GM20431 (cell line): Measurements from ENCODE around the gene PRKCA.

Experiments
- in situ Hi-C: fragments of 300-500 bp; cut with MseI, MboI; formaldehyde crosslinking; loops from one replicate; pipeline ENCODE4 v1.15.0; 2020; ENCODE audit warnings: low sequenced_read_pairs; ENCODE audit not compliant: unreplicated experiment

The PRKCA gene

DNA sequence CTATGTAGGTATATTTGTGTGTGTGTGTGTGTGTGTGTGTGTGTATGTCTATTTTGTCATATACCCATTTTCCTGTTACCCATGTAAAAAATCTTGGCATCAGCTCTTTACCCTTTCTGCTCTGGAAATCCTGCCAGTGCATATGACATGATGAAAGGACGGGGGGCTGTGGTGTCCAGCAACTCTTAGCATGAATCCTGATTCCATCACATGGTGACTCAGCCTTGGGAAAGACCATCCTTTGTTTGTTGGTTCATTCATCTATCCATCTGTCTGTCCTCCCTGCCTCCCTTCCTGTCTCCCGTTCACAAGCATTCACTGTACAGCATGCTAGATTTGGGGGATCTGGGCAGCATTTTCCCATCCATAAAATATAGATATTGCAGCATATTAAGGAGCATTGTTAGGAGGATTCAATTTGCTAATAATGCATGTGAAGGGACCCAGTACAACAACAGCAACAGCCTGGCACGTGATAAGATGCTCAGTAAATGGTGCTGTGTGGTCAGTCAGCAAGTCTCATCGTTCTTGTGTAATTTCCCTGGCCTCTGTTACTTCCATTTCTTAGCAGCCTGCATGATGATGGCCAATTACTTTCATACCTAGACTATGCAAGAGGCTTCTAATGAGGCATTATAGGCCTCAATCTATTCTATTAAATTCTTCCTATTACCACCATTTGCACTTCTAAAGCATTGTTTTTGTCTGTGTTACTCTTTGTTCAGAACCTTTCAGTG lies 191.0 kb downstream of the PRKCA start:
- in situ Hi-C loops: no loop called here

DNA sequence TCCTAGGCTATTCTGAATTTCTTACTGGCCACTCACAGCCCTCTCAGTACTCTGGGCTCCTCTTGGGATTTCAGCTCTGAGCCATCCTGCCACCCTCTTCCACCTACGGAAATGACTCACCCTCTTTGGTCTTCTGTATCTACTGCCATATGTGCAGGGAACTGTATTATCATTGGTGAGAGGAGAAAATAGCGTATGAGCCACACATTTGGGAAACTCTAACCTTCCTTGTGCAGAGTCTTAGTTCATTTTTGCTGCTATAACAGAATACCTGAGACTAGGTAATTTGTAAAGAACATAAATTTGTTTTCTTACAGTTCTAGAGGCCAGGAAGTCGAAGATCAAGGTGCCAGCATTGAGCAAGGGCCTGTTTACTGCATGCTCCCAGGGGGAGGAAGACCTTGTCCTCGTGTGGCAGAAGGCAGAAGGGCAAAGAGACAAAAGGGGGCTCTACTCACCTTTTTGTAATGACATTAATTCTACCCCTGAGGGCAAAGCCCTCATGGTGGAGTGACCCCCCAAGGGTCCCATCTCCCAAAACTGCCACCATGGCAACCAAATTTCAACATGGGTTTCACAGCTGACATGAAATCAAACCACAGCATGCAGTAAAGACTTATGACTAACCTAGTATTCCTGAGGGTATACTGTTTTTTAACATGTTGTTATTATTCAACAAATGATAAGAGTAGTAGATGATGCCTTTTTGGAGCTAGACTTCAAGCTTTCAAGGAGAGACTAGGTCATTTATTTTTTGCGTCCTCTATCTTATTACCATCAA lies 191.8 kb downstream of the PRKCA start:
- in situ Hi-C loops: no loop called here

DNA sequence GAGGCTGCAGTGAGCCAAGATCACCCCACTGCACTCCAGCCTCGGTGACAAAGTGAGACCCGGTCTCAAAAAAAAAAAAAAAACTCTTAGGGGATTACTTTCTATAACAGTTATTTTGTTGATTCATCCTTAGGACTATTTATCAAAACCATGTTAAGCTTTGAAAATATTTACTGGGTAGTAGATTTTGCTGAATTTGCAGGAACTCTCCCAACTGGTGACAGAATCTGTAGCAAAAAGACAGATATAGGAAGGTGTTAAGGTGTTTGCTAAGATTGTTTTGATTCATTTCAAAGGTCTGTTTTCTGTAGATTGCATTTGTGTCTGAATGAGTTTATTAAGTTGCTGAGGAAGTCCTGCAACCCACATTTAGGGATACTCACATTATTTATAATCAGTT lies 192.6 kb downstream of the PRKCA start:
- in situ Hi-C loops: no loop called here

DNA sequence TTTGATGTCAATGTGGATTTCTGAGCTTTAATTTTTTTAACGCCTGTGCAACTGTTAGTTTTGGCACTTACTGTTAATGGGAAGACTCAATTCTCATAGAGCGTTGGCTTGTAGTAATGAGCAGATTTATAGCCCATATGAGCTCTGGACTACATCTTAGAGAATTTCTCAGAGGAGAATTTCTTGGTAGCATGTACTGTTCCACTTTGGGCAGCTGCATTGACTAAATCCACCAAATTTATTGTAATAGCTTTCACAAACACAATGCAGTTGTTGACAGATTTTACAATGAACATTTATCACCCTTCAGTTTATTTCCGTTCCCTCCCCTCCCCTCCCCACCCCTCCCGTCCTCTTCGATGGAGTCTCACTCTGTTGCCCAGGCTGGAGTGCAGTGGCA lies 193.9 kb downstream of the PRKCA start:
- in situ Hi-C loops: no loop called here

DNA sequence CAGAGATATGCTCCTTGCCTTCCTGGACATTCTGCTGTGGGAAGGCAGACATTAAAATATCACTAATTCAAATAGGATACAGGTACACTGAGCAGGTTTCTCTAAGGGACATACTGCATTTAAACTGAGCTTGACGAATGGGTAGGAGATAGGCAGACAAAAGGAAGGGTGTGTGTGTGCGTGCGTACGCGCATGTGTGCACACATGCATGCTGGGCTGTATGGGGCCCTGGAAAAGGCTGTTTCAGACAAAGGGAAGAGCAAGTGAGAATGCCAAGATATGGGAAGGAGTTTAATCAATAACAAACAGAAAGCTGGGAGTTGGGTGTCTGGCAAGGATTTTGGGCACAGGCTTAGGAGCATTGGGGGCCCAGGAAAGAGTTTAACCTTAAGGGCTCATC lies 196.2 kb downstream of the PRKCA start:
- in situ Hi-C loops: no loop called here

DNA sequence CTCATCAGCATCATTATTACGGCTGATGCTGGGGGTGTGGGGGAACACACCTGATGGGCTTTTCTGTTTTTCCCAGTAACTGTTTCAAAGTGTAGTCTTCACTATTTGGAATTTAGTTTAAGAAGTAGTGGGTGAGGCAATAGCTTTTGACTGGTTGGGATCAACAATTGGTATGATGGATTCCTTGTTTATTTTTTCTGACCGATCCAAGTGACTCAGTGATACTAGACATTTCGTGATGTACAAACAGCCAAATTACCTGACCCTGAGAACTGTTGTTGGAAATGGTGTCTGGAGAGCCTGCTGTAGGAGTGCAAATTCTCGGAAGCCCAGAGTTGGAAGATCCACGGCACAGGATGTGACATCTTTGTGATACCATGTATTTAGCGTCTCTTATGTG lies 204.2 kb downstream of the PRKCA start:
- in situ Hi-C loops: no loop called here

DNA sequence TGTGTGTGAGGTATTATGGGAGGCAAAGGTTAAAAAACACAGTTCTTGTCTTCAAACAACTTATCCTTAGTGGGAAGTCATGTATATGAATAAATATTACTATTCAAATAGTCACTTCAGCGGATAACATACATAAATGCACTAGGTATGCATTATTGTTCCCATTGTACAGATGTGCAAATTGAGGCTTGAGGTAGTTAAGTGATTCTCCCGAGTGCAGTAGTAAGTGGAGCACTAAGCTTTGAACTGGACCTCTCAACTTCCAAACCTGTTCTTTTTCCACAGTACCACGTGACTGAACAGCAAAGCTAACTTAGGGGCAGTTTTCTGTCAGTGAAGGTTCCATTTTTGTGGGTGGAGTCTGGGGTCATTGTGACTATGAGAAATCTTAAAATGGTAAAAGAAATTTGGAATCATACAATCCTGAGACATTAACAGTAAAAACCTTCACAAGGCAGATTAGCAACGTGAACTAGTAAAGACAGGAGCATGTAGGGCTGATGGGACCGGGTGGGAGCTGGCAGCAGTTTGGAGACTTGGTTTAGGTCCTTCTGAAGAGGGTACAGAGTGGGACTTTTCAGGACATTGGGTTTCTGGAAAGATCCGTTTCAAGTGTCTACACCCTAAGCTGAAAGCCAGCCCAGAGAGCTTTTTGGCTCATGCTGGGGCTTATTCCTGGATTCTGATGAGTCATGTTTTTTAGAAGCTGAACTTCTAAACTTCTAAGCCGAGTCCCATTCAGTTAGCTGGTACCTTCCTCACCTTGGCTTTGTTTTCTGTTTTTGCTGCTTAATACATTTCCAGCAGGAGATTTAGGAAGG lies 204.9 kb downstream of the PRKCA start:
- in situ Hi-C loops: no loop called here

DNA sequence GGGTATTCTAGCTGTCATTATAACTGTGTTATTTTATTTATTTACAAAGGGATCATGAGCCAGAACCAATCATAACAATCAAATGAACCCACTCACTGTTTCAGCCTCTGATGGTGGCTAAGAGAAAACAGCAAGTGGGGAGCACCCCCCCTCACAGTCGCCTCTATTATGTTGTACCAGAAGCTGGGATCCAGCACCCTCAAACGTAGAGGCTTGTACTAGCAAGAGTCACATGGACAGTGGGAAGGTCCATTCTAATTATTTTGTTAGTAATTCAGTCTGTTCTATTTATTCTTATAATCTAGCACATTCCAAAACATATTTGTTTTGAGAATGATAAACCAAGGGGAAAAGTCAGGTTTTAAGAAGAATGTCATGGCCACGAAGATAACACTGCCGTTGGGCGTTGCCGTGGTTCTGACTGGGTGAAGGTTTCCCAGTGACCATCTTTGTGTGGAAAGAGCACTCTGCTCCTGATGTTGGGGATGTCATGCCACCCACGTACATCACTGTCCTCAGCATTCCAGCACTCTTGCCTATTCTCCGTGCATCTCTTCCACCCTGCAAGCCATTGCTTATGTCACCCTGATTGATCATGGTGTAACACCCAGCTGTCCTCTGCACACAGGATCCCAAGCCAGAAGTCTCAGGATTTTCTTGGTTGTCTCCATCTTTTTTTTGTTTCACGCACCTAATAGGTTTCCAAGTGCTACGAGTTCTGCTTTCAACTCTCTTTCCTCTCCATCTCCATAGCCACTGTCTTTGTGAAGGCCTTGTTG lies 205.8 kb downstream of the PRKCA start:
- in situ Hi-C loops: no loop called here

DNA sequence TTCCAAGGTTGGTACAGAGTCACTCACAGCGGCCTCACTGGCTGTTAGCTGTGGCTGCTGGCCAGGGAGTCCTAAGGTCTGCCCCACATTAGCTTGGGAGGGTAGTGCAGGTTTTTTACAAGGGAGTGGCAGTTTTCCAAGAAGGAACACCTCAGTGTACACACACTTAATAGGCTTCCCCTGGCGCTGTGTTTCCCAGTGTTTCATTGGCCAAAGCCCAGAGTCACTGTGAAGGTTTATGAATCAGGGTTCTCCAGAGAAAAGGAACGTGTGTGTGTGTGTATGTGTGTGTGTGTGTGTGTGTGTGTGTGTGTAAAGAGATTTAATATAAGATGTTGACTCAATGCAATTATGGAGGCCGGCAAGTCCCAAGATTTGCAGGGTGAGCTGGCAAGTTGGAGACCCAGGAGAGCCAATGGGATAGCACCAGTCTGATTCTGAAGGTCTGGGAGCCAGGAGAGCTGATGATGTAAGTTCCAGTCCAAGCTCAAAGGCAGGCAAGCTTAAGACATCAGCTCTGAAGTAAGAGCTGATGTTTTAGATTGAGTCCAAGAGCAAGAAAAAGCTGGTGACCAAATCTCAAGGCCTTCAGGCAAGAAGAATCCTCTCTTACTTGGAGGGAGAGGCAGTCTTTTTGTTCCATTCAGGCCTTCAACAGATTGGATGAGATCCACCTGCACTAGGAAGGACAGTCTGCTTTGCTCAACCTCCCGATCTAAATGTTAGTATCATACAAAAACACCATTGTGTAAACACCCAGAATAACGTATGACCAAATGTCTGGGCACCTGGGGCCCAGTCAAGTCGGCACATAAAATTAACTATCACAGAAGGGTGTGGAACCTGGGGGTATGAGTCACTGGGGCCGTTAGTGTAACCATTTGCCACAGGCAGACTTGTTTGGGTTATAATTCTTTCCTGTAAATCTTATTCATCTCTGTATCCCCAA lies 206.8 kb downstream of the PRKCA start:
- in situ Hi-C loops: no loop called here

DNA sequence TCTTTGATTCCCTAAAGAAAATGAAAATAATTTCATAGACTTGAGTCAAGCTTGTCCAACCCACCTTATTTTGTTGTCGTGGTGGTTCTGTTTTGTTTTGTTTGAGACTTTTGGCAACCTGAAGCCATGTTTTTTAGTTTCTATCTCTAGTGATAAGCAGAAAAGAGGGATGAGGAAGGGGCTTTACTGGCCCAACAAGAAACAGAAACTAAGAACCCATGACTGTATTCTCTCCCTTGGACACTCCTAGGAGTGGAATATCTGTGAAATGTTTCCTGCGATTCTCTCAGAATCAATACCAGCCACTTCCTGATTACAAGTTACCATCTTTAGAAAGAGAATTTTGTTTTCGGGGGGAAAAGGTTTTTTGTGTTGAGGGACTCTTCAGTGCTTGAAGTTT lies 207.5 kb downstream of the PRKCA start:
- in situ Hi-C loops: no loop called here

DNA sequence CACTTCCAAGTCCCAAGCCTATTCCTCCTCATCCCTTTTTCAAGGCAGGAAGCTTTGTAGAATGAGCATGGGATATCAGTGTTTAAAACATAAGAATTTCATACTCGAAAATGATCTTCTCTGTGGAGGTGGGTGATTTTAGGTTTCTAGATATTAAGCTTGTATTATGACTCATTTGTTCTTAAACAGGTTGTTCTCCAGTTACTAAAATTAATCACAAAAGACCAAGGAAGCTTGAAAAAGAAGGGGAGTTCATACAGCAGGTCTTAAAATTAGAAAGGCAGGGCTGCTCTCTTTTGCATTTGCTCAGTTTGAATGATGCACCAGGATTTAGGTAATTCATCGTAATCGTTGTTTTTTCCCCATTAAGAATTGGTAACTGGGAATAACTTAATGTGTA lies 208.7 kb downstream of the PRKCA start:
- in situ Hi-C loops: no loop called here

DNA sequence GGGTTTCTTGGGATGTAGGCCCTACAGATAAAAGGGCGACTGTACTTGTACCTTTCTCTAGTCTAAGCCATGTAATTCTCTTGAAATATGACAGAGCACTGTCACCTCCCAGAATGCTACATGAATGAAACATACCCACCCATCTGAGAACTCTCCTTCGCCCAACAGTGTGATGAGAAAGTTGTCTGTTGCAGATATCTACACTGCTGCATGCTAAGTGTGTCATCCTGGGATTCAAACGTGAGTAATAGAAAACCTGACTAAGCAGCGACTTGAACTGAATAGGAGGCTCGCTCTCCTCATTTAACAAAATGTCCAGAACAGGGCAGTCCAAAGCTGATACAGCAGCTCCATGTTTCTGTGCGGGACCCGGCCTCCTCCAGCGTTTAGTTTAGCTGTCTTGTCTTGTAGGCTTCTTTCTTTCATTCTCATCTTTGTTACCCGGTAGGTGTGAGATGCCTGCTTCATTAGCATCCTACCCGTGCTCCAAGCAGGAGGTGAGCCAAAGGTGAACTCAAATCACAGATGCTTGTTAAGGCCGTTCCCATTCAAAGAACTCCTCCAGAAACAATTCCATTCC lies 211.9 kb downstream of the PRKCA start:
- in situ Hi-C loops: no loop called here

DNA sequence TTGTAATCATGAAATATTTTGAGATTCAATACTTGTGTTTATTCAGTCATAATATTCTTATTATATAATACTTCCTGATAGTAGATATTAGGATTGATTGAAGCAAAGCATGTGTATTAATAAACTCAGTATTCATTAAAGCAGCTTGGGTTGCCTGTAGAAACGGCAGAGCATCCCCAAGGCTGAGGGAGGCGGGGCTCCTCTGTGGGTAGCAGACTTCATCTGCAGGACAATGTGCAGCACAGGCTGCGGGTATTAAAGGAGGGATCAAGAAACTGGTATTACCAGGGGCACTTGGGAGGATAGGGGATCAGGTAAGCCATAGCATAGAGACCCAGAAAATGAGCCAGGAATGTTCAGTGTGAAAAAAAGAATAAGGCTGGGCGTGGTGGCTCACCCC lies 213.6 kb downstream of the PRKCA start:
- in situ Hi-C loops: no loop called here

DNA sequence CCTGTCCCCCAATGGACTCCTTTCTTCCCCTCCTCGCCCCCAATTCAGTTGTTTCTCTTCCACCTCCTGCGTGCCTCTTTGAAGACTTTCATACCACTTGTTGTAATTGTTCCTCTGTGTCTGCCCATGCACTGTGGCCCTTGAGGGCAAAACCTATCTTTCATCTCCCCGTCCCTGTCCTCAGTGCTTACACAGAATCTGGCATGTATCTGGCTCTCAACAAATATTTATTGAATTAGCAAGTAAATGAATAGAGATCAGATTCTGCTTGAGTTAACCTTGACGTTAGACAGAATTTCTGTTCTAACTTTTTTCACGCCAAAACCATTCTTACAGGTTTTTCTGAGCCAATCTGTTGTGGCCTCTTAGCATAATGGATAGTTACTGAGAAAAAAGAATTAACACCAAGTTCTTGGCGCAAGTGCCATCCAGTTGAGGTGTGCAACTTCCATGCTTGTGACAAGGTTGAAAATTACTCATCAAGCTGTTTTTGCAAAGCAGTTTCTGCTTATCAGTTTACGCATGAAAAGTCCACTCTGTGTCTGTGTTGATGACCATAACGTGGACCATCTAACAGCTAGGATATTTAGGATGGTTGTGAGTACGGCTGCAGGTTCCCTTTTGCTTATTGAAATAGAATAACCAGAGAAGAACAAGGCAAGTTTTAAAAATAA lies 215.1 kb downstream of the PRKCA start:
- in situ Hi-C loops: no loop called here

DNA sequence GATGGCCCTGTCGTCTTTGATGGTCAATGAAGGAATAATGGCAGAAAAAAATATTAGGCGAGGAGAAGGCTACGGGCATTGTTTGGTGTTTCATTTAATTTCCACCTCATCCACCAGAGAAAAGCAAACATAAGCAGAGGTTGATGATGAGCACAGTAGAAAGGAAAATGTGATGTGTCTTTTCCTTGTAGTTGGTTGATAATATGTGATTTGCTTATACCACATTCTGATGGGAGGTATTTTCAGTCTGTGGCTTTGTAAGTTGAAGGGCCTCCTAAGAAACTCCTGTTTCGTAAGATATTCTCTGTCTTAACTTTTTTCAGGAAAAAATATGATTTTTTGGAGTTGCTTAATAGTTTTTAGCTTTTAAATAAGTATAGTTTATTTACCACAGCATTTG lies 215.7 kb downstream of the PRKCA start:
- in situ Hi-C loops: no loop called here

DNA sequence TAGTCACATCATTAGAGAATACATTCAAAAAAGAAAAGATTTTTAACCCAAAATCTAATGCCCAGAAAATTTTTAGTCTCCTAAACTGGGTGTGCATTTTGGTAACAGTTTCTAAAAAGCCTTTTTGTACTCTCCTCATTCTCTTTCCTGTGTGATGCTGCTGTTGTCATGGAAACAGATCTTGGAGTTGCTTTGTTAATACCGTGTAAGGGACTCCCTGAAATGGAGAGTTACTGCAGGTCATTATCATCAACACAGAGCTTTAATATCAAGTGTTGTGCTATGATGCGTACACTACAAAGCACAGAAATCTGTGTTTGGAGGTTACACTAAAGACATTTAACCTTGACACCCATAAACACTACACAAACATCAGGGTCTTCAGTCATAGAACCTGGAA lies 216.3 kb downstream of the PRKCA start:
- in situ Hi-C loops: no loop called here

DNA sequence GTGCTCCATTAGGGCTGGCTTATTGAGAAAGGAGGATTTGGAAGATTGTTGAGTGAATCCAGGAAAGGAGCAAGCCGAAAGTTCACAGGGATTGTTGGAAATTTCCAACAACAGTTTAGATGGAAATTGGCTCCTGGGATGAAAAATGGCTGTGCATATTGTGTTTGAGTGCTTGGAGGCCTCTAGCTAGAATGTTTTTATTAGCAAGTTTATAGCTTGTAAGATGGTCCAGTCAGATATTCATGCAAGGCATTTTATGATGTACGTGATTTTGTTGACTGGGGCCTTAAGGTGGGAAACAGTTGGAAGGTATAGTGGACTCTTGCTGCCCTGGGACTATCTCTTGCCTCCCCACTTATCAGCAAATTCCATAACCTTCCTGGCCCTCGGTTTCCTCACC lies 216.7 kb downstream of the PRKCA start:
- in situ Hi-C loops: no loop called here

DNA sequence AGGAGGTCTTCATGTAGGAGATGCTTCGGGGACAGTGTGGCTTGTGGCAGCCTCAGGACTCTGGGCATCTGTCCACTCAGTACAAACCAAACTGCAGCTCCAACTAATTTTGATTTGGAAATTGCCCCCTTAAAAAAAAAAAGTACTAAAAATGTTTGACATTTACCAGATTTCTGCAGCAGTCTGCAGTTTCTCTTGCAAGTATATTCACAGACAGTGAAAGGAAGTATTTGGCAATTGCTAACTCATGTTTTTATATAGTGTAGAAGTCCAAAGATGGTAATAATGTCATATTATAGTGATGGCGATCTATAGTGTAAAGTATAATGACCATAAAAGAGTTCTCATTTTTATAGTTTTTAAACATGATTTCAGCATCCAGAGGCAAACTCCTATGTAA lies 218.6 kb downstream of the PRKCA start:
- in situ Hi-C loops: no loop called here
